ENCODE data around the gene CAGE1. TPM values are rescaled to one million over a fixed set of nuclear protein-coding genes. Genes with fewer than 3 reads are reported as not detected.
A peak's percentile ranks its signal among the peaks of the same experiment; 100 is the strongest.

The CAGE1 gene
- total RNA-seq, 1 donor from 2014 or later = not detected

- DNase-seq (ENCODE audit: low spot score) = no peak
- Mint-ChIP-seq H3K36me3 (ENCODE audit: low read depth) (no peaks in the 10 kb centered on the region), H3K27me3 (ENCODE audit: low read depth) (no peaks in the 10 kb centered on the region), H3K4me1 (ENCODE audit: low read depth) (peaks cover 15% of the 10 kb centered on the region), H3K9me3 (ENCODE audit: low read depth) (peaks cover 4% of the 10 kb centered on the region), H3K27ac (ENCODE audit: unreplicated experiment) (peak overlapping the region; percentile 82), H3K4me3 (ENCODE audit: unreplicated experiment) (no peak overlapping the region)
- TF ChIP-seq CTCF (IDR thresholded peaks at IDR 0.05) = no peak
Observed at GRCh38 chr6:7432391-7433120, 43.0 kb upstream of the CAGE1 start.

- peaks cover 4% of the 10 kb centered on the region for H3K9me3 Mint-ChIP-seq (ENCODE audit: low read depth)
- H3K36me3 Mint-ChIP-seq (ENCODE audit: low read depth) = no peaks in the 10 kb centered on the region
- no peak for DNase-seq (ENCODE audit: low spot score)
- H3K4me1 Mint-ChIP-seq (ENCODE audit: low read depth) = peaks cover 15% of the 10 kb centered on the region
- no peaks in the 10 kb centered on the region for H3K27me3 Mint-ChIP-seq (ENCODE audit: low read depth)
- no peak overlapping the region for H3K4me3 Mint-ChIP-seq (ENCODE audit: unreplicated experiment)
- TF ChIP-seq CTCF (IDR thresholded peaks at IDR 0.05) = no peak
- peak overlapping the region; percentile 82 for H3K27ac Mint-ChIP-seq (ENCODE audit: unreplicated experiment)
Observed at GRCh38 chr6:7431674-7432390, 42.3 kb upstream of the CAGE1 start.

- H3K36me3 Mint-ChIP-seq (ENCODE audit: low read depth) = no peaks in the 10 kb centered on the region
- no peak overlapping the region for H3K4me3 Mint-ChIP-seq (ENCODE audit: unreplicated experiment)
- H3K4me1 Mint-ChIP-seq (ENCODE audit: low read depth) = peaks cover 15% of the 10 kb centered on the region
- no peak overlapping the region for H3K27ac Mint-ChIP-seq (ENCODE audit: unreplicated experiment)
- TF ChIP-seq CTCF (IDR thresholded peaks at IDR 0.05) = no peak
- no peak for DNase-seq (ENCODE audit: low spot score)
- peaks cover 4% of the 10 kb centered on the region for H3K9me3 Mint-ChIP-seq (ENCODE audit: low read depth)
- H3K27me3 Mint-ChIP-seq (ENCODE audit: low read depth) = no peaks in the 10 kb centered on the region
Observed at GRCh38 chr6:7431313-7431673, 41.8 kb upstream of the CAGE1 start.

GRCh38 chr6:7426447-7427169 lies 37.1 kb upstream of the CAGE1 start:
- H3K9me3 Mint-ChIP-seq (ENCODE audit: low read depth) = no peaks in the 10 kb centered on the region
- no peak overlapping the region for H3K27ac Mint-ChIP-seq (ENCODE audit: unreplicated experiment)
- no peaks in the 10 kb centered on the region for H3K27me3 Mint-ChIP-seq (ENCODE audit: low read depth)
- H3K4me3 Mint-ChIP-seq (ENCODE audit: unreplicated experiment) = no peak overlapping the region
- no peak for DNase-seq (ENCODE audit: low spot score)
- peaks cover 5% of the 10 kb centered on the region for H3K4me1 Mint-ChIP-seq (ENCODE audit: low read depth)
- no peaks in the 10 kb centered on the region for H3K36me3 Mint-ChIP-seq (ENCODE audit: low read depth)
- no peak for TF ChIP-seq CTCF (IDR thresholded peaks at IDR 0.05)

DNA sequence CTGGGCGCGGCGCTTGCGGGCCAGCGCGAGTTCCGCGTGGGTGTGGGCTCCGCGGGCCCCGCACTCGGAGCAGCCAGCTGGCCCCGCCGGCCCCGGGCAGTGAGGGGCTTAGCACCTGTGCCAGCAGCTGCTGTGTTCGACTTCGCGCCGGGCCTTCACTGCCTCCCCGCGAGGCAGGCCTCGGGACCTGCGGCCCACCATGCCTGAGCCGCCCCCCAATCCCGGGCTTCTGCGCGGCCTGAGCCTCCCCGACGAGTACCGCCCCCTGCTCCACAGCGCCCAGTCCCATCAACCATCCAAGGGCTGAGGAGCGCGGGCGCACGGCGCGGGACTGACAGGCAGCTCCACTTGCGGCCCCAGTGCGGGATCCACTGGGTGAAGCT lies 36.3 kb upstream of the CAGE1 start:
- no peak for TF ChIP-seq CTCF (IDR thresholded peaks at IDR 0.05)
- no peaks in the 10 kb centered on the region for H3K9me3 Mint-ChIP-seq (ENCODE audit: low read depth)
- H3K27ac Mint-ChIP-seq (ENCODE audit: unreplicated experiment) = no peak overlapping the region
- no peaks in the 10 kb centered on the region for H3K27me3 Mint-ChIP-seq (ENCODE audit: low read depth)
- no peak for DNase-seq (ENCODE audit: low spot score)
- no peak overlapping the region for H3K4me3 Mint-ChIP-seq (ENCODE audit: unreplicated experiment)
- peaks cover 5% of the 10 kb centered on the region for H3K4me1 Mint-ChIP-seq (ENCODE audit: low read depth)
- no peaks in the 10 kb centered on the region for H3K36me3 Mint-ChIP-seq (ENCODE audit: low read depth)
